K562 (cell line): Measurements from ENCODE around the gene FREM1.

Experiments used
- ATF1 ChIP-seq, 2 experiments: fragments of 450-650 bp in 1 of 2; IDR thresholded peaks; 2 replicates each; pipeline ENCODE4 v1.6.1; 2016; ENCODE audit warnings: missing compliant biosample characterization in 1 of 2, missing genetic modification characterization in 1 of 2
- DPF2 ChIP-seq: fragments of 450-650 bp; IDR thresholded peaks from 2 replicates; pipeline ENCODE4 v1.6.1; 2016
- FOXA1 ChIP-seq: fragments of 450-650 bp; IDR thresholded peaks from 2 replicates; pipeline ENCODE4 v1.6.1; 2016; ENCODE audit warnings: mild to moderate bottlenecking, borderline replicate concordance
- GABPB1 ChIP-seq: sonication (generic); formaldehyde crosslinking; IDR thresholded peaks from 2 replicates; pipeline ENCODE4 v1.8.0; 2022; ENCODE audit warnings: mild to moderate bottlenecking, missing genetic modification reagents
- NBN ChIP-seq: fragments of 450-650 bp; IDR thresholded peaks from 2 replicates; pipeline ENCODE4 v1.6.1; 2016; ENCODE audit warnings: low read depth, mild to moderate bottlenecking
- POLR2A ChIP-seq: fragments of 450-650 bp; conservative IDR thresholded peaks from 2 replicates; pipeline ENCODE4 v1.6.1; 2016
- TAF7 ChIP-seq: fragments of 450-650 bp; IDR thresholded peaks from 2 replicates; pipeline ENCODE4 v1.6.1; 2016; ENCODE audit warnings: missing genetic modification characterization, missing compliant biosample characterization
- TARDBP ChIP-seq: fragments of 450-650 bp; IDR thresholded peaks from 2 replicates; pipeline ENCODE4 v1.6.1; 2016
- WHSC1 ChIP-seq: IDR thresholded peaks from one replicate; pipeline ENCODE4 v1.6.1; 2012; ENCODE audit warnings: low read length, control low read depth, inconsistent platforms
- XRCC3 ChIP-seq: fragments of 450-650 bp; IDR thresholded peaks from 2 replicates; pipeline ENCODE4 v1.6.1; 2017; ENCODE audit warnings: mild to moderate bottlenecking, moderate library complexity
- ZBTB33 ChIP-seq: sonication (generic); formaldehyde crosslinking; IDR thresholded peaks from 2 replicates; pipeline ENCODE4 v1.8.1; 2023; ENCODE audit warnings: mild to moderate bottlenecking, missing genetic modification reagents
- TF ChIP-seq, protein P1 (sequence below), 2 experiments: fragments of 450-650 bp in 1 of 2; IDR thresholded peaks; 2 replicates each; pipeline ENCODE4 v1.6.1; 2011 to 2017; ENCODE audit warnings: low read depth in 2 of 2, antibody characterized with exemption in 1 of 2, borderline replicate concordance in 1 of 2, low read length in 1 of 2, mild to moderate bottlenecking in 1 of 2, mixed read lengths in 1 of 2; ENCODE audit not compliant: control insufficient read depth in 1 of 2
- TF ChIP-seq, protein P2 (sequence below): sonication (generic); formaldehyde crosslinking; IDR thresholded peaks from 2 replicates; pipeline ENCODE4 v1.8.1; 2022; ENCODE audit warnings: missing genetic modification reagents
- TF ChIP-seq, protein P3 (sequence below): sonication (generic); formaldehyde crosslinking; IDR thresholded peaks from 2 replicates; pipeline ENCODE4 v1.9.0; 2022; ENCODE audit warnings: mild to moderate bottlenecking, missing genetic modification reagents

DNA sequence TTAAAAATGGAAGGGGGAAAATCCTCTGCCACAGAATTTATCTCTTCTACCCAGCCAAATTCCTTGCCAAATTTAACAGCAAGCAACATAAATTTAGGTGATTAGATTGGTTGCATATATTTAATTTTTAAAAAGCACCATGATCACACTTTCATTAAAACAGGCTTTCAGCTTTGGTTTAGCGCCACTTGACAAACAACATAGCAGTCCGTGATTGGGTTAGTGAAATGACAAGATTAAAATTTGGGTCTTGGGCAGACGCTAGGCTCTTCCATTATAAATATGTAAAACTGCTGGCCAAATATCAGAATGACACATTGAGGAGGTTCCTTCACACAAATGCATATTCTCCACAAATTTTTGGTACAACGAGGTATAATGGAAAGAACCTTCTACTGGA lies 129.5 kb downstream of the FREM1 start:
- no peak for TF ChIP-seq NBN
- no peak for TF ChIP-seq WHSC1
- no peak for TF ChIP-seq ZBTB33
- TF ChIP-seq TAF7 (tag) = no peak
- no peak for TF ChIP-seq FOXA1
- TF ChIP-seq POLR2A = no peak
- TF ChIP-seq, protein P1, sequence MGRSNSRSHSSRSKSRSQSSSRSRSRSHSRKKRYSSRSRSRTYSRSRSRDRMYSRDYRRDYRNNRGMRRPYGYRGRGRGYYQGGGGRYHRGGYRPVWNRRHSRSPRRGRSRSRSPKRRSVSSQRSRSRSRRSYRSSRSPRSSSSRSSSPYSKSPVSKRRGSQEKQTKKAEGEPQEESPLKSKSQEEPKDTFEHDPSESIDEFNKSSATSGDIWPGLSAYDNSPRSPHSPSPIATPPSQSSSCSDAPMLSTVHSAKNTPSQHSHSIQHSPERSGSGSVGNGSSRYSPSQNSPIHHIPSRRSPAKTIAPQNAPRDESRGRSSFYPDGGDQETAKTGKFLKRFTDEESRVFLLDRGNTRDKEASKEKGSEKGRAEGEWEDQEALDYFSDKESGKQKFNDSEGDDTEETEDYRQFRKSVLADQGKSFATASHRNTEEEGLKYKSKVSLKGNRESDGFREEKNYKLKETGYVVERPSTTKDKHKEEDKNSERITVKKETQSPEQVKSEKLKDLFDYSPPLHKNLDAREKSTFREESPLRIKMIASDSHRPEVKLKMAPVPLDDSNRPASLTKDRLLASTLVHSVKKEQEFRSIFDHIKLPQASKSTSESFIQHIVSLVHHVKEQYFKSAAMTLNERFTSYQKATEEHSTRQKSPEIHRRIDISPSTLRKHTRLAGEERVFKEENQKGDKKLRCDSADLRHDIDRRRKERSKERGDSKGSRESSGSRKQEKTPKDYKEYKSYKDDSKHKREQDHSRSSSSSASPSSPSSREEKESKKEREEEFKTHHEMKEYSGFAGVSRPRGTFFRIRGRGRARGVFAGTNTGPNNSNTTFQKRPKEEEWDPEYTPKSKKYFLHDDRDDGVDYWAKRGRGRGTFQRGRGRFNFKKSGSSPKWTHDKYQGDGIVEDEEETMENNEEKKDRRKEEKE (IDR thresholded peaks at IDR 0.05; ENCODE audit: borderline replicate concordance in 1 of 2, control insufficient read depth in 1 of 2, low read depth in 2 of 2, low read length in 1 of 2) = no peak
- no peak for TF ChIP-seq TARDBP
- TF ChIP-seq, protein P2, sequence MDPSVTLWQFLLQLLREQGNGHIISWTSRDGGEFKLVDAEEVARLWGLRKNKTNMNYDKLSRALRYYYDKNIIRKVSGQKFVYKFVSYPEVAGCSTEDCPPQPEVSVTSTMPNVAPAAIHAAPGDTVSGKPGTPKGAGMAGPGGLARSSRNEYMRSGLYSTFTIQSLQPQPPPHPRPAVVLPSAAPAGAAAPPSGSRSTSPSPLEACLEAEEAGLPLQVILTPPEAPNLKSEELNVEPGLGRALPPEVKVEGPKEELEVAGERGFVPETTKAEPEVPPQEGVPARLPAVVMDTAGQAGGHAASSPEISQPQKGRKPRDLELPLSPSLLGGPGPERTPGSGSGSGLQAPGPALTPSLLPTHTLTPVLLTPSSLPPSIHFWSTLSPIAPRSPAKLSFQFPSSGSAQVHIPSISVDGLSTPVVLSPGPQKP = no peak
- TF ChIP-seq XRCC3 = no peak
- TF ChIP-seq DPF2 = no peak
- TF ChIP-seq, protein P3, sequence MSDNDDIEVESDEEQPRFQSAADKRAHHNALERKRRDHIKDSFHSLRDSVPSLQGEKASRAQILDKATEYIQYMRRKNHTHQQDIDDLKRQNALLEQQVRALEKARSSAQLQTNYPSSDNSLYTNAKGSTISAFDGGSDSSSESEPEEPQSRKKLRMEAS (CRISPR knock-in tag) = no peak
- TF ChIP-seq ATF1 (CRISPR knock-in tag; IDR thresholded peaks at IDR 0.05) = no peak
- TF ChIP-seq ATF1 (tag; IDR thresholded peaks at IDR 0.05) = no peak
- no peak for TF ChIP-seq GABPB1
